ENCODE measurements around the gene CLEC2L. TPM values are rescaled to one million over a fixed set of nuclear protein-coding genes. Genes with fewer than 3 reads are reported as not detected.

Gene CLEC2L
- total and polyA plus RNA-seq, 7 experiments from 2014 or later, result not detected

DNA sequence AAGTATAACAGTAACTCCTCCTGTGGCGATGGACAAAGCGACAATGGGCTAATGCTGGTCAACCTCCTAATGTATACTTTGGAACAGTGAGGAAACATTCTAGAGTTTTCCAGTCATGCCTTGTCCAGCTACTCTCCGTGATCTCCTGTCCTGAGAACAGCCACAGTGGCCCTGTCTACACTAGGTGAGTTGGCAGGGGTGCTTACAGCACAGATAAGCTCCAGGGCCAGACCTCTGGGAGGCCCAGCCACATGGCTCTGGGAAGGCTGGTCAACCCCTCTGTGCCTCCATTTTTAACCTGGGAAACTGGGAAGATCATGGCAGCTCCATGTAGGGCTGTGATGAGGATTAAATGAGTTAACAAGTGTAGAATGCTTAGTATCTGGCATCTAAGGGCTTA, 57.0 kb downstream of the CLEC2L start:
- no peak for ATAC-seq
- H3K27me3 ChIP-seq (ENCODE audit: control insufficient read depth in 2 of 2, insufficient read depth in 2 of 2, low read length in 2 of 2), result no peaks in the 10 kb centered on the region
- no peak overlapping the region for H3K4me3 ChIP-seq (ENCODE audit: low read length)
- H3K36me3 Mint-ChIP-seq, result peaks cover 4 to 53% (median 12%) of the 10 kb centered on the region in 5 donors
- peaks cover 0 to 2% (median 0%) of the 10 kb centered on the region in 11 donors for H3K9me3 Mint-ChIP-seq
- peak overlapping the region in 1 of 9 donors; percentile 86 for H3K27ac Mint-ChIP-seq
- H3K4me1 ChIP-seq (ENCODE audit: control insufficient read depth in 2 of 2, insufficient read depth in 2 of 2, low read length in 2 of 2), result no peaks in the 10 kb centered on the region
- H3K4me3 Mint-ChIP-seq, result no peak overlapping the region
- peaks cover 0 to 22% (median 15%) of the 10 kb centered on the region in 7 donors for H3K4me1 Mint-ChIP-seq
- H3K27ac ChIP-seq (ENCODE audit: low read depth, low read length), result no peak overlapping the region
- ChIA-PET POLR2A (no interaction called here), CTCF (interaction anchor here (0.5 to 2.4 kb wide), 2 partner anchors 21 to 562 kb away, joined by 5 to 7 read pairs; no protein-coding TSS in a partner anchor)
- no peaks in the 10 kb centered on the region for H3K27me3 Mint-ChIP-seq
- H3K36me3 ChIP-seq (ENCODE audit: control insufficient read depth in 2 of 3, insufficient read depth in 3 of 3, low read length in 3 of 3), result peaks cover 0 to 78% (median 5%) of the 10 kb centered on the region in 3 experiments
- no peak for DNase-seq
- intact Hi-C loops (cut with micrococcal nuclease), result no loop called here
- H3K9me3 ChIP-seq (ENCODE audit: control insufficient read depth in 2 of 3, low read length in 3 of 3), result no peaks in the 10 kb centered on the region

DNA sequence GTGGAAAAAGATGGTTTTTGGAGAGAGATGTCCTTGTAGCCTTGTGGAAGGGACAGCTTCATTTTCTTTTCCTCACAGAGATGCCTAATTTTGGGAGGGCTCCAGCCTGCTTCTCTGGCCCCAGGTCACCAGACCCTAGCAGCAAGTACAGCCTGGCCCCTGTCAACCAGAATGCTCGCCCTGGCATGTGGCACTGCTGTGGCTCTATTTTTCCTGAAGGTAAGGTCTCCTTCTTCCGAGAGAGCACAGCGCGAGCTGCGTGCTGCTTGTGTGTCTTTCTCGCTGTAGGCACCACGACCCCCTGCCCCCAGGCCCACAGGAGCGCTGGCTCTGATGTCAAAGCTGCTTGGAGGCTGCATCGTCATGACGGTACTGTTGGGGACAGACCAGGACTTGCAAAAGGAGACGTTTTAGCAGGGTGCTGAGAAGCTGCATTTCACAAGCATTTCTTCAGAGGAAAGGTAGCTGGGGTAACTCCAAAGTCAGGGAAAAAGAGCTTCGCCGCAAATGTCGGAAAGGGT, 58.7 kb downstream of the CLEC2L start:
- CTCF ChIA-PET, result interaction anchor here (0.8 to 2.4 kb wide), 2 partner anchors 20 to 80 kb away, joined by 3 to 7 read pairs; no protein-coding TSS in a partner anchor
- intact Hi-C loops (cut with micrococcal nuclease), result no loop called here
- Histone ChIP-seq H3K4me1 (ENCODE audit: control insufficient read depth in 2 of 2, insufficient read depth in 2 of 2, low read length in 2 of 2) (no peaks in the 10 kb centered on the region), H3K36me3 (ENCODE audit: control insufficient read depth in 2 of 3, insufficient read depth in 3 of 3, low read length in 3 of 3) (peaks cover 0 to 79% (median 5%) of the 10 kb centered on the region in 3 experiments), H3K27me3 (ENCODE audit: control insufficient read depth in 2 of 2, insufficient read depth in 2 of 2, low read length in 2 of 2) (no peaks in the 10 kb centered on the region), H3K9me3 (ENCODE audit: control insufficient read depth in 2 of 3, low read length in 3 of 3) (no peaks in the 10 kb centered on the region), H3K4me3 (ENCODE audit: low read length) (no peak overlapping the region), H3K27ac (ENCODE audit: low read depth, low read length) (no peak overlapping the region)
- Mint-ChIP-seq H3K9me3 (peaks cover 0 to 2% (median 0%) of the 10 kb centered on the region in 11 donors), H3K36me3 (peaks cover 4 to 58% (median 23%) of the 10 kb centered on the region in 5 donors), H3K4me3 (no peak overlapping the region), H3K4me1 (peaks cover 0 to 22% (median 15%) of the 10 kb centered on the region in 7 donors), H3K27me3 (no peaks in the 10 kb centered on the region), H3K27ac (peak overlapping the region in 1 of 9 donors; percentile 71)
- POLR2A ChIA-PET, result no interaction called here
- ATAC-seq (no peak), DNase-seq (no peak)

DNA sequence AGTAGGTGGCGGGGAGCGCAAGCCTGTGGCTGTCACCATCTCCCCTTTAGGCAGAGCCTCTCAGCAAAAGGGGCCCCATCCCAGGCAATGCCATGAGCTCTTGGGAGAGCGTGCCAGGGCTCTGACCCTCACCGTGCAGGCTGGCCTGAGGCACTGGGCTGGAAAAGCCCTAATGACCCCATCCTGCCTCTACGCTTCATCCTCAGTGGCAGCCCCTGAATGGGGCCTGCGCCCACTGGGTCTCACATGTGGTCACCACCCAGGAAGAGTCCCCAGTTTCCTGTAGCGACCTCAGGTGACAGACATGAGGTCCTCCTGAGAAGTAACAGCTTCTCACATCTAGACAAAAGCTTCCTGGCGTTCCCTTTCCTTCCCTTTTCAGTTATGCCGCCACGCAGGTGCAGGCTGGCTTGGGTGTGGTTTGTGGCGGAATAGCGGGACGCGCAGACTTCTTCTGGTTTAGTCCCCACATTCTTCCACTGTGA, 59.2 kb downstream of the CLEC2L start:
- POLR2A ChIA-PET, result no interaction called here
- intact Hi-C loops (cut with micrococcal nuclease), result no loop called here

DNA sequence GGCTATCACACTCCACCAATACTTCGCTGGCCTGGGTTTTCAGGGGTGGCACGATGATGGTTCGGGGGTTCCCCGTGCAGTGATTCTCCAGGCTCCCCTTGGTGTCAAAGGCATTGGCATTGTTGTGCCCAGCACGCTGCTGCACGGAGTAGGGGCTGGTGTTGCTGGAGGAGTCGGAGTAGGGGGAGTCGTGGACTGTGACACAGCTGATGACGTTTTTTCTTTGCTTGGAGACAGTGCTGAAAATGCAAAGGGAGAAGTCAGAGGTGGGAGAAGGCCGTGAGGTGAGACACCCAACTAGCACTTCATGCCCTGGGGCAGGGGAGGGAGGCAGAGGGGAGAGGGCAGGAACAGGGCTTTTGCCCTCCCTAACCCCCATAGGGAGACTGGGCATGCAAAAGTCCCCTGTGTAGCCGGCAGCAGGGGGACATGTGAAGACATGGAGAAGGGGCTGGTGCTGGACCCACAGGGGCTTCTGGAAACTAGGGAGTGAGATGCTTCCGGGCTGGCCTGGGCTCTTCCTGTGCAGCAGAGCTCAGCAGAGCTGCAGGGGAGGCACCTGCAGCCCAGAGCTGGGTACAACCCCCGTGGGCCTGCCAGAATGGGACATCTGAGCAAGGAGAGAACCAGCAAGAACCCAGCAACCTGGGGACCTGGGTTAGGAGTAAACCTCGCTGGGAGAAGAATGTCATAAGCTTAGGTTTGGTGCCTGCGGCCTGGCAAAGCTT, 60.5 kb downstream of the CLEC2L start:
- DNase-seq (no peak), ATAC-seq (no peak)
- H3K27ac ChIP-seq (ENCODE audit: low read depth, low read length), result no peak overlapping the region
- CTCF ChIA-PET, result interaction anchor here (0.6 kb wide), 1 partner anchor 593 kb away, joined by 4 read pairs; no protein-coding TSS in a partner anchor
- H3K36me3 ChIP-seq (ENCODE audit: control insufficient read depth in 2 of 3, insufficient read depth in 3 of 3, low read length in 3 of 3), result peaks cover 0 to 79% (median 5%) of the 10 kb centered on the region in 3 experiments
- POLR2A ChIA-PET, result no interaction called here
- no peaks in the 10 kb centered on the region for H3K4me1 ChIP-seq (ENCODE audit: control insufficient read depth in 2 of 2, insufficient read depth in 2 of 2, low read length in 2 of 2)
- Mint-ChIP-seq H3K27ac (peak overlapping the region in 5 of 9 donors; percentile 4 to 74 (median 49)), H3K27me3 (no peaks in the 10 kb centered on the region), H3K4me3 (no peak overlapping the region), H3K4me1 (peaks cover 0 to 22% (median 15%) of the 10 kb centered on the region in 7 donors), H3K9me3 (peaks cover 0 to 2% (median 0%) of the 10 kb centered on the region in 11 donors), H3K36me3 (peaks cover 4 to 58% (median 26%) of the 10 kb centered on the region in 5 donors)
- H3K9me3 ChIP-seq (ENCODE audit: control insufficient read depth in 2 of 3, low read length in 3 of 3), result no peaks in the 10 kb centered on the region
- H3K27me3 ChIP-seq (ENCODE audit: control insufficient read depth in 2 of 2, insufficient read depth in 2 of 2, low read length in 2 of 2), result no peaks in the 10 kb centered on the region
- no peak overlapping the region for H3K4me3 ChIP-seq (ENCODE audit: low read length)
- intact Hi-C loops (cut with micrococcal nuclease), result no loop called here

More for the DNA sequence above, 59.2 kb downstream of the CLEC2L start:
- no peaks in the 10 kb centered on the region for H3K9me3 ChIP-seq (ENCODE audit: control insufficient read depth in 2 of 3, low read length in 3 of 3)
- Mint-ChIP-seq H3K27me3 (no peaks in the 10 kb centered on the region), H3K27ac (peak overlapping the region in 7 of 9 donors; percentile 45 to 82 (median 61)), H3K4me3 (no peak overlapping the region), H3K36me3 (peaks cover 7 to 58% (median 23%) of the 10 kb centered on the region in 5 donors), H3K4me1 (peaks cover 0 to 22% (median 15%) of the 10 kb centered on the region in 7 donors), H3K9me3 (peaks cover 0 to 2% (median 0%) of the 10 kb centered on the region in 11 donors)
- CTCF ChIA-PET, result interaction anchor here (0.8 to 2.4 kb wide), 2 partner anchors 19 to 81 kb away, joined by 3 to 7 read pairs; no protein-coding TSS in a partner anchor
- ATAC-seq (no peak), DNase-seq (no peak)
- H3K27ac ChIP-seq (ENCODE audit: low read depth, low read length), result no peak overlapping the region
- H3K4me3 ChIP-seq (ENCODE audit: low read length), result no peak overlapping the region
- H3K36me3 ChIP-seq (ENCODE audit: control insufficient read depth in 2 of 3, insufficient read depth in 3 of 3, low read length in 3 of 3), result peaks cover 0 to 76% (median 5%) of the 10 kb centered on the region in 3 experiments
- no peaks in the 10 kb centered on the region for H3K27me3 ChIP-seq (ENCODE audit: control insufficient read depth in 2 of 2, insufficient read depth in 2 of 2, low read length in 2 of 2)
- H3K4me1 ChIP-seq (ENCODE audit: control insufficient read depth in 2 of 2, insufficient read depth in 2 of 2, low read length in 2 of 2), result no peaks in the 10 kb centered on the region

DNA sequence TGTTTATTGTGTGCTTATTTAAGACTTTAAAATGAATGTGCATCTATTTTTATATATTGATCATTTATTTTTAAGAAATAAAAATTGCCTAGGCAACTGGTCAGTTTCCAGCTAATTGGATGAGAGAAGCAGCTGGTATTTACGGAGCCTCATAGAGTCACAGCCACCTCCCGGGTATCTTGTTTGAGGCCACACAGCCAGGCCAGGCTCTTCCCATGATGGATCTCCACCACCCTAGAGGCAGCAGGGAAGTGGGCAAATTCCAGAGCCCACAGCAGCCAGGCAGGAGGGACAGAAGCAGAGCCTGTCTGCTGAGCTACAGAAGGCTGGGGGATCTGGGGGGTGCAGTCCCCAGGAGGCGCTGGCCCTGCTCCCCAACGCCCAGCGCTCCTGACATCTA, 61.6 kb downstream of the CLEC2L start:
- no peak overlapping the region for H3K4me3 Mint-ChIP-seq
- Histone ChIP-seq H3K4me1 (ENCODE audit: control insufficient read depth in 2 of 2, insufficient read depth in 2 of 2, low read length in 2 of 2) (no peaks in the 10 kb centered on the region), H3K9me3 (ENCODE audit: control insufficient read depth in 2 of 3, low read length in 3 of 3) (no peaks in the 10 kb centered on the region), H3K4me3 (ENCODE audit: low read length) (no peak overlapping the region), H3K27me3 (ENCODE audit: control insufficient read depth in 2 of 2, insufficient read depth in 2 of 2, low read length in 2 of 2) (no peaks in the 10 kb centered on the region), H3K27ac (ENCODE audit: low read depth, low read length) (no peak overlapping the region), H3K36me3 (ENCODE audit: control insufficient read depth in 2 of 3, insufficient read depth in 3 of 3, low read length in 3 of 3) (peaks cover 0 to 82% (median 5%) of the 10 kb centered on the region in 3 experiments)
- ChIA-PET POLR2A (no interaction called here), CTCF (interaction anchor here (1.4 kb wide), 1 partner anchor 9 kb away, joined by 4 read pairs; no protein-coding TSS in a partner anchor)
- DNase-seq (no peak), ATAC-seq (no peak)
- peaks cover 2 to 59% (median 27%) of the 10 kb centered on the region in 5 donors for H3K36me3 Mint-ChIP-seq
- H3K9me3 Mint-ChIP-seq, result peaks cover 0 to 2% (median 0%) of the 10 kb centered on the region in 11 donors
- no peaks in the 10 kb centered on the region for H3K27me3 Mint-ChIP-seq
- peaks cover 0 to 22% (median 15%) of the 10 kb centered on the region in 7 donors for H3K4me1 Mint-ChIP-seq
- intact Hi-C loops (cut with micrococcal nuclease), result no loop called here
- no peak overlapping the region for H3K27ac Mint-ChIP-seq

DNA sequence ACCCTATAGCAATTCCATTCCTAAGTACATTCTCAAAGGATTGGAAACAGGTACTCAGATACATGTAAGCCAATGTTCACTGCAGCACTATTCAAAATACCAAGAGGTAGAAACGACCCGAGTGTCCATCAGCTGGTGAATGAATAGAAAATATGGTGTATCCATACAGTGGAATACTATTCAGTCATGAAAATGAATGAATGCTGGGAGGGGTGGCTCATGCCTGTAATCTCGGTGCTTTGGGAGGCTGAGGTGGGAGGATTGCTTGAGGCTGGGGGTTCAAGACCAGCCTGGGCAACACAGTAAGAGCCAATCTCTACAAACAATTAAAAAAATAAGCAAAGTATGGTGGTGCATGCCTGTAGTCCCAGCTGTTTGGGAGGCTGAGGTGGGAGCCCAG, 62.8 kb downstream of the CLEC2L start:
- Mint-ChIP-seq H3K4me1 (peaks cover 0 to 22% (median 15%) of the 10 kb centered on the region in 7 donors), H3K27ac (peak overlapping the region in 1 of 9 donors; percentile 22), H3K9me3 (peaks cover 0 to 2% (median 0%) of the 10 kb centered on the region in 11 donors), H3K36me3 (peaks cover 3 to 55% (median 27%) of the 10 kb centered on the region in 5 donors), H3K27me3 (no peaks in the 10 kb centered on the region), H3K4me3 (no peak overlapping the region)
- ChIA-PET POLR2A (interaction anchor here (0.7 kb wide), 1 partner anchor 44 kb away, joined by 4 read pairs; no protein-coding TSS in a partner anchor), CTCF (interaction anchor here (1.4 kb wide), 1 partner anchor 8 kb away, joined by 4 read pairs; no protein-coding TSS in a partner anchor)
- Histone ChIP-seq H3K27me3 (ENCODE audit: control insufficient read depth in 2 of 2, insufficient read depth in 2 of 2, low read length in 2 of 2) (no peaks in the 10 kb centered on the region), H3K36me3 (ENCODE audit: control insufficient read depth in 2 of 3, insufficient read depth in 3 of 3, low read length in 3 of 3) (peaks cover 0 to 77% (median 5%) of the 10 kb centered on the region in 3 experiments), H3K4me1 (ENCODE audit: control insufficient read depth in 2 of 2, insufficient read depth in 2 of 2, low read length in 2 of 2) (no peaks in the 10 kb centered on the region), H3K4me3 (ENCODE audit: low read length) (no peak overlapping the region), H3K9me3 (ENCODE audit: control insufficient read depth in 2 of 3, low read length in 3 of 3) (no peaks in the 10 kb centered on the region), H3K27ac (ENCODE audit: low read depth, low read length) (no peak overlapping the region)
- intact Hi-C loops (cut with micrococcal nuclease), result no loop called here
- ATAC-seq (no peak), DNase-seq (no peak)

All from naive thymus-derived CD4-positive, alpha-beta T cell (primary cell).